Ecto neural progenitor cell (in vitro differentiated cells): ENCODE results near the gene IDS.
"Not testable (repeated sequence)": the region's sequence is repeated elsewhere in the genome, so short reads cannot be mapped to it uniquely, and the experiment has no call there.

Experiments
- DNase-seq: peaks from one replicate; pipeline ENCODE4 v3.0.0-alpha.2; 2018; ENCODE audit warnings: low spot score

IDS gene

GRCh38 chrX:149498767-149499166, 6.3 kb downstream of the IDS start:
- DNase-seq: no peak

- DNase-seq: no peak
Observed at GRCh38 chrX:149497626-149498025, 7.5 kb downstream of the IDS start.

GRCh38 chrX:149497054-149497453, 8.1 kb downstream of the IDS start:
- DNase-seq: no peak

GRCh38 chrX:149495573-149496071, 9.5 kb downstream of the IDS start:
- DNase-seq: no peak

GRCh38 chrX:149494844-149495565, 10.1 kb downstream of the IDS start:
- DNase-seq: no peak

GRCh38 chrX:149493567-149494562, 11.2 kb downstream of the IDS start:
- no peak for DNase-seq

- DNase-seq: no peak
Observed at GRCh38 chrX:149491812-149492211, 13.3 kb downstream of the IDS start.

GRCh38 chrX:149490100-149490499, 15.0 kb downstream of the IDS start:
- no peak for DNase-seq

- not testable (repeated sequence) for DNase-seq
Observed at GRCh38 chrX:149488411-149489052, 16.6 kb downstream of the IDS start.

GRCh38 chrX:149488008-149488407, 17.1 kb downstream of the IDS start:
- DNase-seq: not testable (repeated sequence)

- DNase-seq: no peak
Observed at GRCh38 chrX:149487292-149487691, 17.8 kb downstream of the IDS start.

- DNase-seq: no peak
Observed at GRCh38 chrX:149476513-149476912, 28.6 kb downstream of the IDS start.

GRCh38 chrX:149473966-149474365, 31.1 kb downstream of the IDS start:
- DNase-seq: no peak

GRCh38 chrX:149473092-149473491, 32.0 kb downstream of the IDS start:
- DNase-seq: no peak

GRCh38 chrX:149472625-149473024, 32.5 kb downstream of the IDS start:
- no peak for DNase-seq

GRCh38 chrX:149471397-149471796, 33.7 kb downstream of the IDS start:
- DNase-seq: no peak

- peak; percentile 86 for DNase-seq
Observed at GRCh38 chrX:149470955-149471354, 34.2 kb downstream of the IDS start.

GRCh38 chrX:149469406-149469805, 35.7 kb downstream of the IDS start:
- DNase-seq: no peak

GRCh38 chrX:149467920-149468319, 37.2 kb downstream of the IDS start:
- DNase-seq: no peak

GRCh38 chrX:149467461-149467860, 37.6 kb downstream of the IDS start:
- DNase-seq: no peak

GRCh38 chrX:149462849-149463248, 42.3 kb downstream of the IDS start:
- DNase-seq: no peak

GRCh38 chrX:149461746-149462145, 43.4 kb downstream of the IDS start:
- DNase-seq: no peak
